PC-3 (cell line): ENCODE data around the gene HTR4.

ENCODE experiments used
- CTCF ChIP-seq: fragments of 300-600 bp; sonication (generic); conservative IDR thresholded peaks from 2 replicates; pipeline ENCODE4 v1.5.1; 2017; ENCODE audit warnings: antibody characterized with exemption, low read depth, mild to moderate bottlenecking, low read length
- EZH2 ChIP-seq: fragments of 300-600 bp; sonication (generic); IDR thresholded peaks from one replicate; pipeline ENCODE4 v1.6.1; 2017; ENCODE audit warnings: antibody characterized with exemption, mild to moderate bottlenecking, low read length; ENCODE audit not compliant: unreplicated experiment

- TF ChIP-seq EZH2: no peak
- no peak for TF ChIP-seq CTCF
Measured at GRCh38 chr5:148663509-148663908, 9.2 kb upstream of the HTR4 start.
